ENCODE data around the gene TIMP4.

GRCh38 chr3:12117473-12117872, 41.2 kb downstream of the TIMP4 start:
- no peak for TF ChIP-seq CTCF (IDR thresholded peaks at IDR 0.05)
- no peak for TF ChIP-seq POLR2A (IDR thresholded peaks at IDR 0.05)
- TF ChIP-seq POLR2AphosphoS5 (IDR thresholded peaks at IDR 0.05), result no peak

Data from stomach (tissue), 4 donors.